Jurkat, Clone E6-1 (cell line): Measurements from ENCODE around the gene LY6G5C.

ENCODE experiments used
- DNase-seq: peaks from one replicate; pipeline ENCODE4 v3.0.0-alpha.2; 2011; ENCODE audit warnings: low read depth, low spot score
- H3K4me3 ChIP-seq: 2 replicates; pipeline ENCODE4 v1.5.1; 2011; ENCODE audit warnings: mild to moderate bottlenecking, low read length, control low read depth, moderate library complexity

The LY6G5C gene

GRCh38 chr6:31654574-31655348, 26.1 kb downstream of the LY6G5C start:
- no peak overlapping the region for H3K4me3 ChIP-seq

GRCh38 chr6:31652925-31653724, 27.7 kb downstream of the LY6G5C start:
- no peak for DNase-seq
- H3K4me3 ChIP-seq: peak overlapping the region; percentile 95

More at GRCh38 chr6:31654574-31655348, 26.1 kb downstream of the LY6G5C start:
- DNase-seq: no peak

GRCh38 chr6:31651602-31652191, 29.2 kb downstream of the LY6G5C start:
- no peak for DNase-seq
- H3K4me3 ChIP-seq: peak overlapping the region; percentile 95

GRCh38 chr6:31645325-31645724, 35.5 kb downstream of the LY6G5C start:
- no peak overlapping the region for H3K4me3 ChIP-seq
- DNase-seq: no peak

- no peak overlapping the region for H3K4me3 ChIP-seq
- DNase-seq: no peak
Measured at GRCh38 chr6:31643818-31644454, 36.9 kb downstream of the LY6G5C start.

GRCh38 chr6:31642798-31643570, 37.9 kb downstream of the LY6G5C start:
- no peak for DNase-seq
- no peak overlapping the region for H3K4me3 ChIP-seq

GRCh38 chr6:31641370-31641769, 39.5 kb downstream of the LY6G5C start:
- H3K4me3 ChIP-seq: no peak overlapping the region
- no peak for DNase-seq

- DNase-seq: no peak
- H3K4me3 ChIP-seq: no peak overlapping the region
Measured at GRCh38 chr6:31640612-31641011, 40.3 kb downstream of the LY6G5C start.

- DNase-seq: no peak
Measured at GRCh38 chr6:31639449-31639861, 41.4 kb downstream of the LY6G5C start.

GRCh38 chr6:31639043-31639442, 41.8 kb downstream of the LY6G5C start:
- no peak overlapping the region for H3K4me3 ChIP-seq
- no peak for DNase-seq

More at GRCh38 chr6:31639449-31639861, 41.4 kb downstream of the LY6G5C start:
- H3K4me3 ChIP-seq: no peak overlapping the region

- H3K4me3 ChIP-seq: no peak overlapping the region
- no peak for DNase-seq
Measured at GRCh38 chr6:31636698-31637596, 43.9 kb downstream of the LY6G5C start.

- no peak for DNase-seq
Measured at GRCh38 chr6:31634969-31635575, 45.8 kb downstream of the LY6G5C start.

GRCh38 chr6:31634131-31634530, 46.7 kb downstream of the LY6G5C start:
- no peak for DNase-seq

More at GRCh38 chr6:31634969-31635575, 45.8 kb downstream of the LY6G5C start:
- no peak overlapping the region for H3K4me3 ChIP-seq

GRCh38 chr6:31633447-31633846, 47.4 kb downstream of the LY6G5C start:
- H3K4me3 ChIP-seq: no peak overlapping the region
- DNase-seq: no peak

More at GRCh38 chr6:31634131-31634530, 46.7 kb downstream of the LY6G5C start:
- H3K4me3 ChIP-seq: no peak overlapping the region

- H3K4me3 ChIP-seq: no peak overlapping the region
- DNase-seq: no peak
Measured at GRCh38 chr6:31632279-31632946, 48.5 kb downstream of the LY6G5C start.

- DNase-seq: no peak
- no peak overlapping the region for H3K4me3 ChIP-seq
Measured at GRCh38 chr6:31631681-31632278, 49.1 kb downstream of the LY6G5C start.
